ENCODE measurements around the gene ZNF670.
A peak's percentile ranks its signal among the peaks of the same experiment; 100 is the strongest.
"Not testable (repeated sequence)": the region's sequence is repeated elsewhere in the genome, so short reads cannot be mapped to it uniquely, and the experiment has no call there.

The ZNF670 gene

DNA sequence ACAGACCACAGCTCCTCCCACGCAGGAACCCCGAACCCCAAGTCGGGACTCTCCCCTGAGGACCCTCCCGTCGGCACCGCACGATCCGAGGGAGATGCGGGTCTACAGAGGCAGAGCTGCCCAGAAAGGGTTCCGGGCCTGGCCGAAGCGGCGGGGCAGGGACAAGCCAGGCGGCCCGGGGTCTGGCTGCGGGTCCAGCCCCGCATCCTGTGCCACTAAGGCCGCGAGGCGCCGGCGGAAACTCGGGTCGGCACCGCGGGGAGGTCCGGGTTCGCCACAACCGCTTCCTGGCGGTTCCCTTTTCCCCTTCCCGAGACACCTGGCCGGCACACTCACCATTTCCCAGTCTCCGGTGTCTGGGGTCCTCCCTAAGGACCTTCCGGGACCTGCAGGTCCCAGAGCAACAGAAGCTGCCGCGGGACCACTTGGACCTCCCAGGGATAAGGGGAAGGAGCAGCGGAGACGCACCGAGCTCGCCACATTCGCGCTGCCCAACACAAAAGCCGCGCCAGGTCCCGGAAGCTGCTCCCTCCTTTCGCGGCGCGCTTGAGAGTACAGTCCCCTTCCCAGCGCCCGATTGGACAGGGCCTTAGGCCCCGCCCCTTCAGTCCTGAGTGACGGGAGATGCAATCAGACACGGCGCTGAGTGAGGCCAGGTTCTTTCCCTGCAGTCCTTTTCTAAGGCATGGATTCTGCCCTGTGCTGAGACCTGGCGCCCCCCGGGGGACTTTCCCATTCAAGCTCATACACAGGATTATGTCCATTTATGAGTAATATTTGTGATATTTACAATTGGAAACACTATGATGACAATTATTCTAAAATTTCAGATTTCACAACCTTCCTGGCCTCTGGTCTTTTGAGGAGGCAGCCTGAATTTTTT is at the start of gene ZNF670:
Gene ZNF670, minus strand, starts transcription at position 554 of the 883 bp plus-strand sequence. Its CDS starts 215 bp downstream, at position 339.
- DNase-seq, result peak; percentile 94

DNA sequence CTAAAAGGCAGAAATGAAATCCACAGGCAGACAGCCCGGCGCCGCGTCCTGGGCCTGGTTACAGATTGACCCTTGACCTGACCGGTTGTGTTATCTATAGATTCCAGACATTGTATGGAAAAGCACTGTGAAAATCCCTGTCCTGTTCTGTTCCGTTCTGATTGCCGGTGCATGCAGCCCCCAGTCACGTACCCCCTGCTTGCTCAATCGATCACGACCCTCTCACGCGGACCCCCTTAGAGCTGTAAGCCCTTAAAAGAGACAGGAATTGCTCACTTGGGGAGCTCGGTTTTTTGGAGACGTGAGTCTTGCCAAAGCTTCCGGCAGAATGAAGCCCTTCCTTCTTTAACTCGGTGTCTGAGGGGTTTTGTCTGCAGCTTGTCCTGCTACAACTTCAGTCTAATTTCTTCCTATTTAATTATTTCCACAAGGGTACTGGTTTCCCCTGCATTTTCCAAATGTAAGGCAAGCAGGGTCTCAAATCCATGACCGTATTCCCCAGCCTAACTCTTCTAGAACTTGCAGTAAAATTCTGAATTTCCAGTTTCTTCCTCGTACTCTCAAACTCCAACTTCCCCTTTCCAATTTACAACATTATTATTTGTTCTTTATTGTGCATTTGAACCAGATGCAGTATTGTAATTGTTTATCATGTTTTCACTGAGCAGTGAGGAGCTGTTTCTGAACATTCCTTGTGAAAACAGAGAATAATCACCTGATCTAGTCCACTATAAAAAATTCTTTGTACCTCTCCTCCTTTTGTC is 49.1 kb upstream of the ZNF670 start:
- not testable (repeated sequence) for DNase-seq

DNA sequence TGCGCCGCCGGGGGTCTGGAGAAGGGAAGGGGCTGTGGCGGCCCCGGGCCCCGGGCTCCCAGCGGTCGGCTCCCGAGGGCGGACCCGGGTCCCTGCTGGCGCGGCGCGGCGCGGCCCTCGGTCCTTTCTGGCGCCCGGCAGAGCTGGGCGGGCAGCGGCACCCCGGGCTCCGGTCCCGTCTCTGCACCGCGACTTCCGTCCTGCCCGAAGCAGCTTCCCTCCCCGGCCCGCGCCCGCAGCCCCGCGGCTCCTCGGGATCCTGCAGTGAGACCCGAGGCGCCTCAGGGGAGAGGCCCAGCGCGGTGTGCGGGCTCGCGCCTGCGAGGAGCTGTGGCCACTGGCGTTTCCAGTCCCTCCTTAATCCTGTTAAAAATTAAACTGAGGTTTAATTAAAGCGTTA is 48.0 kb upstream of the ZNF670 start:
- DNase-seq, result not testable (repeated sequence)

DNA sequence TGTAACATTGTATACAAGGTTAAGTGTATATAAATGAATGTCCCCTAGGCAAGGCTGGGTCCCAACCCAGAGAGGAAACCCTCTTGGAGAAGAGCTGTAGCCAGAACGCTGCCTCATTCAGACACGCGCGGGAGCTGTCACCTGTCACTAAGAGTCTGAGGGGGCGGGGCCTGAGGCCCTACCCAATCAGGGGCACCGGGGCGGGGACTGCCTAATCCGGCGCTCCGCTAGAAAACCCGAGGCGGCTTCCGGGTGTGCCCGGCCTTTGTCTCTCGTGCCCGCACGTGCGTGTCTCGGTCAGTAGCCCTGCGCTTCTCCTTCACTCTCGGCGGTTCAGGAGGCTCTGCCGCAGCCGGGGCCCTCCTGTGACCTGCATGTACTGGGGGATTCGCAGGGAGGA is 47.6 kb upstream of the ZNF670 start:
- DNase-seq, result not testable (repeated sequence)

- DNase-seq, result no peak
These were observed 42.8 kb upstream of the ZNF670 start for GRCh38 chr1:247121382-247121781.

GRCh38 chr1:247120408-247120668 is 41.7 kb upstream of the ZNF670 start:
- DNase-seq, result not testable (repeated sequence)

DNA sequence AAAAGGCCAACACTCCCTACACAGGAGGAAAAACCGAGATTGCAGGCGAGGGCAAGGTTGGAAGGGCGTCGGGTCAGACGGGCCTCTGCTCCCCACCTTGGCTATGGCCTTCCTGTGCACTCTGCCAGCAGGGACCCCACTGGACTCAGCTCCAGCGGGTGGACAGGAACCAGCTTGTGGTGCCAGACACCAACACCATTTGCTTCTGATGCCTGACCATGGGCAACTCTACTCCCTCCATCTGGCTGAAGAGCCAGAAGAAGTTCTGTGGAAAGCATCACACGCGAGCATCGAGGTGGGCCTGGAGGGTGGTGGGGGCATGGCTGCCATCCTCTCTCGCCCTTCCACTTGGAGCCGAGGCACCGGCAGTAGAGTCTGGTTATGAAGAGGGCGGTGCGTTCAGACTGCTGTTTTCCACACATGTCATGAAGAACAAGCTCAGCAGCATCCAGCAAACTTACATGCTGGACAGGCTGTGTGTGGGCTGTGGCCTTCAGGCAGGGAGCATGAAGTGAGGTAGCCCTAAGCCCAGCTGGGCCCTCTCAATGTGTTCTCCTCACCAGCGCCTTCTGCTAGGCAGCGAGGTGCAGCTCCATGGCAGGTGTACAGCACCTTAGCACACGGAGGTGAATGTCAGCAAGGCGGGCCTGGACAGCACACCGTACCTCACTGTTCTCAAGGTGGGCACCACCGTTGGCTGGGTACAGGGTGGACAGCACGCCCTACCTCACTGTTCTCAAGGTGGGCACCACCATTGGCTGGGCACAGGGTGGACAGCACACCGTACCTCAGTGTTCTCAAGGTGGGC is 41.2 kb upstream of the ZNF670 start:
- no peak for DNase-seq

DNA sequence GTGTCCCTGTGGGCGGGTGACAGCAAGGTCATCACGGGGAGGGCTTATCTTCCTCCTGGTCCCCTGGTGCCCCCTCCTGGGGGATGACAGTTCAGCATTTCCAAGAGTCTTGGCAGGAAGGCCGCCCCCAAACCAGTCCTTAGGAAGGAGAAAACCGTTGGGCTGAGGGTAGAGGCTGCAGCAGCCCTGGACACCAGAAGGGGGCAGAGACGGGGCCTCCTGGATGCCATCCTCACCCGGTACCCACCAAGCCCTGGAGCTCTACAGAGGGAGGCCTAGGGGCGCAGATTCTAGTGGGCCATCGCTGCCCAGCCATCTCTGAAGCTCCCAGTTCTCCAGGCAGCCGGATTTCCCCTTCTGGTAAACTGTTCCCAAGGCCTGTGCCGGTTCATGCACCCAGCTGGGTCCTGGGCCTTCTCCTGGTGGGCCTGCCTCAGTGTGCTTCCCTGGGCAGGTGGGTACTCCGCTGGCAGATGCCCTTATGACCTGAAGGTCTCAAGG is 40.4 kb upstream of the ZNF670 start:
- no peak for DNase-seq

GRCh38 chr1:247115545-247115944 is 36.9 kb upstream of the ZNF670 start:
- DNase-seq, result no peak

- no peak for DNase-seq
These were observed 36.5 kb upstream of the ZNF670 start for GRCh38 chr1:247115141-247115510.

DNA sequence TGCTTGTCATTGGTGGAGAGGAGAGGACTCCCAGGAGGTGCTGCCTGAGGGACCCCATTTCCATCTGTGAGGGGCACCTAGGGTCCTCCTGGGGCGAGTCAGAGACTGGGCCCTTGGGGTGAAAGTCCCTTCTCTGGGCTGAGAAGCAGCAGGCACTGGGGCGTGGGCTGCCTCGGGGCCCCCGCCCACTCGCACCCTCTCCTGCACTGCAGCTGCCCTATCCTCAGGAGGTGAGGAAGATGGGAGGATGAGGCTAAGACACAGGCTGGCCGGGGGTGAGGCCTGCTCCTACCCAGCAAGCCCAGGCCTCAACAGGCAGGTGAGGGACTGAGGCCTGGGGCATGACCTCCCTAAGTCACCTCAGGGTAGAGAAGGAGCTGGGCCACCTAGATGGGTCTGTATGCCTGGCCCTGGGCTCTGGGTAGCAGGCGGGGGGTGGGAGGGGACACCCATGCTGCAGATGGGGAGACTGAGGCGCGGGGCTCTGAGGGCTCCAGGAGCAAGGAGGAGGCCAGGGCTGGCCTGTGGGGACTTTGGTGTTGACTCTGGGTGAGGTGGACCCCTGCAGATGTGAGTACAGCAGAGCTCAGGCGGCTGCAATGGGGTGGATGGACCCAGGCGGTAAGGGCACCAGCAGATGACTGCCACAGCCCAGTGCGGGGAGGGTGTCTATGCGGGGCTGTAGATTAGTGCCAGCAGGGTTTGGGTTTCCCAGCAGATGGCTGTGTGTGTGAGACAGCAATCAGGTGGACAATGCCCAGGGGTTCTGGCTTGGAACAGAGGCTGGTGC is 35.9 kb upstream of the ZNF670 start:
- no peak for DNase-seq

DNA sequence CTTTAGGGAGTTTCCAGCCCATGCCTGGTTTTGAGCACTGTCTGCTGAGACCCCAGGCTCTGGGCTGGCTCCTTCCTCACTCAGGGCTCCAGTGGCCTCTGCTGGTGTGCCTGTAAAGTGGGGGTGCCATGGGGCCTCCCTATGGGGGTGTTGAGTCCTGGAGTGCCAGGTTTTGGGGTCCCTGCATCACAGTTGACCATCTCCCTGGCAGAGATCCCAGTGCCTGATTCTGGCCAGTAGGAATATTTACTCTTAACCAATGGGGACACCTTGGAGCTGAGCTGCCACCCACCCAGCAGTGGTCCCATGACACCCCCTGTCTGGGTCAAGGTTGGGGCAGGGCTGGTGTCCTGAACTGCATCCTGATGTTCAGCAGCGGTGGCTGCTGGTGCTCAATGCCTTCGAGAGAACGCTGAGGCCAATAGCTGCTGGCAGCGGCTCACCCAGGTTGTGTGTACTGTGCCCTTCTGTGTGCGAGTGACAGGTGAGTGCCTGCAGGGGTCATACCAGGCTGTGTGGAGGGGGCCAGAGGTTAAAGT is 35.2 kb upstream of the ZNF670 start:
- DNase-seq, result no peak

- no peak for DNase-seq
These were observed 34.5 kb upstream of the ZNF670 start for GRCh38 chr1:247113094-247113497.

DNA sequence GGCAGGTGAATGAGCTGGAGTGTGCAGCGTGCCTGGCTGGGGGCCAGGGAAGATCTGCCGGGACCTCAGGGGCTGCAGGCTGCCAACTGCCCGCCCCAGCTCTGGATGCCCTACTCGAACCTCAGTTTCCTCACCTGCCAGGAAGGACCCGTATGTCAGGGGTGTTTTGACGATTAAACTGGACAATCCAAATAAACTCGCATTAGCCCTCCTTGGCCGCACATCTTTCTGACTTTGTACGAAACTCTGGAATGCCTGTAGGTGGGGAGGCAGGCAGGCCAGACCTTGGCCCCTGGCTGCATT is 33.8 kb upstream of the ZNF670 start:
- DNase-seq, result no peak

GRCh38 chr1:247111700-247112478 is 33.3 kb upstream of the ZNF670 start:
- DNase-seq, result no peak

DNA sequence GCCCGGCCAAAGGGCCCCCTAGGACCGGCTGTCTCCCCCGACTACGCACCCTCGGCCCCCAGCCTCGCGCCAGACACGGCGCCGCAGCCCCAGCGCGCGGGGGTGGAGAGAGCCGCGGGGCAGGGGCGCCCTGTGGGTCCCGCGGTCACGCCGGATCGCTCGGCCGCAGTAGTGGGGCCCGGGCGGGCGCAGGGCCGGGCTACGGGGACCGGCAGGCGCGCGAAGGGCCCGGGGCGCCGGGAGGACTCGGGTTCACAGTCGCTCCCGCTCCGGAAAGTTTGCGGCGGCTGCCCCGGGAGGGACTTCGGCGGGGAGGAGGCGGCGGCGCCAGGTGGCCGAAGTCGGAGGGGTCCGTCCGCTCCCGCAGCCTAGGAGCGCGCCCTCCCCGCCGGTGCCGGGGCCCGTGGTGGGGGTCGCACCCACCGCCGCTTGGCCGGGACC is 32.7 kb upstream of the ZNF670 start:
- DNase-seq, result no peak

GRCh38 chr1:247110627-247111258 is 32.1 kb upstream of the ZNF670 start:
- no peak for DNase-seq

GRCh38 chr1:247107694-247108093 is 29.1 kb upstream of the ZNF670 start:
- no peak for DNase-seq

DNA sequence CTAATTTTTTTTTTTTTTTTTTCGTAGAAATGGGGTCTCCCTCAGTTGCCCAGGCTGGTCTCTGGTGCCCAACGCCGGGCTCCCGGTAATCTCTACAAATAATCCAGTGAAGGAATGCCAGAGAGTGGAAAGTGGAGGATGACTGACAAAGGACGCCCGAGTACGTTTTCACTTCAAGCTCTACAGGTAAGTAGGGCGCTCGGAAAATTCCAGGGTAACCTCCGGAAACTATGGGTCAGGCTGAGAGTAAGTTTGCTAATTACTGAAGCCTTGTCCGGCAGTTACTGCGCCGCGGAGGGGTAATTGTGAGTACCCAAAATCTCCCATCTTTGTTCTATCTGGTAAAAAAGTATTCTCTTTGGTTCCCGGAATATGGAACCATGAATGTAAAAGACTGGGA is 27.4 kb upstream of the ZNF670 start:
- no peak for DNase-seq

DNA sequence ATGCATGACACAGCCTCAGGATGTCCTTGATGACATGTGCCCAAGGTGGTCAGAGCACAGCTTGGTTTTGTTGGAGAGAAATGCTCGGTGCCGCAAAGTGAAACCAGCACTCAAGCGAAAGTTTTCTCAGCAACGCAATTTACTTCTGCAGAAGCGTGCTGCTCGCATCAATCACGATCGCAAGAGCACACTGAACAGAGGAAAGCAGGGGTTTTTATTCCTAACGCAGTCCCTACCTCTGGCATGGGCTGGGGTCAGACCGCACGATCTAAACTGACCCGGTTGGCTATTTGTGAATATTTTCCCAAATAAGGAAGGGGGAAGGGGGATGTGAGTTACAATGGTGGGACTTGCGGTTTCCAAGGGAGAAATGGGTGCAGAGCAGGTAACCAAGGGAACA is 26.4 kb upstream of the ZNF670 start:
- DNase-seq, result no peak
